ENCODE results near the gene CBX7. TPM values are rescaled to one million over a fixed set of nuclear protein-coding genes. Genes with fewer than 3 reads are reported as not detected.

Gene CBX7
- total and polyA plus RNA-seq, 2 of the 8 experiments (the other 6 are each of a cell fraction or from before 2014, with no cell fraction given), result 6.9 to 8.7 TPM

- TF ChIP-seq CEBPB (IDR thresholded peaks at IDR 0.05; ENCODE audit: low read depth, low read length), result no peak
- no peak for DNase-seq (ENCODE audit: low read depth in 1 of 2, low spot score in 2 of 2)
- H2BK120ac ChIP-seq (replicated peaks; ENCODE audit: low read depth, low read length), result no peak overlapping the region
- no peak overlapping the region for H3K4me3 ChIP-seq (ENCODE audit: extremely low read depth in 1 of 4, insufficient read depth in 2 of 4, low read depth in 3 of 4, low read length in 4 of 4)
- no peaks in the 10 kb centered on the region for H3K23me2 ChIP-seq (ENCODE audit: low read depth, low read length)
- no peak overlapping the region for H2AK5ac ChIP-seq (ENCODE audit: low read depth, low read length)
- ChIA-PET CTCF (ENCODE audit: partially characterized antibody) (interaction anchor here (1.0 to 2.7 kb wide), 3 partner anchors 8 to 128 kb away, joined by 3 to 9 read pairs (median 3); no protein-coding TSS in a partner anchor), POLR2A (ENCODE audit: partially characterized antibody) (interaction anchor here (2.2 to 4.4 kb wide), 3 partner anchors 10 to 137 kb away, joined by 8 to 31 read pairs (median 19); partner anchors contain the start of gene RPL3)
- no peaks in the 10 kb centered on the region for H3K79me2 ChIP-seq (ENCODE audit: control insufficient read depth in 1 of 2, insufficient read depth in 2 of 2, low read length in 2 of 2)
- FAIRE-seq, result no peak
- no peaks in the 10 kb centered on the region for H3K36me3 ChIP-seq (ENCODE audit: control insufficient read depth in 2 of 4, insufficient read depth in 4 of 4, low read length in 3 of 4)
- WGBS, 2 experiments (ENCODE audit: extremely low coverage in 1 of 2, insufficient coverage in 1 of 2, insufficient read length in 1 of 2, insufficient replicate concordance in 2 of 2, low coverage in 1 of 2, low lambda C conversion rate in 2 of 2, missing lambda C conversion rate in 1 of 2), result 94% methylated on average over 5 of the region's 8 CpGs; no CpG with 5 or more reads in 1 of the 2 experiments
- H3K9ac ChIP-seq (replicated peaks in 1 of 4; ENCODE audit: extremely low read depth in 1 of 4, low read depth in 3 of 4, low read length in 3 of 4), result no peak overlapping the region
- H3K14ac ChIP-seq (ENCODE audit: insufficient read length), result no peak overlapping the region
- no peak overlapping the region for H3K23ac ChIP-seq (ENCODE audit: insufficient read length)
- no peaks in the 10 kb centered on the region for H4K20me1 ChIP-seq (replicated peaks in 1 of 2; ENCODE audit: control insufficient read depth in 1 of 2, insufficient read depth in 2 of 2, low read length in 2 of 2)
- H2BK12ac ChIP-seq (ENCODE audit: low read depth, low read length), result peak overlapping the region; percentile 70
- H2BK20ac ChIP-seq (ENCODE audit: low read length), result 0 out of 2 replicates have a peak overlapping the region, but pooled peaks have one; percentile 53
- no peak overlapping the region for H4K5ac ChIP-seq (ENCODE audit: insufficient read length, low read depth, low read length)
- no peak overlapping the region for H3K4ac ChIP-seq (replicated peaks; ENCODE audit: insufficient read length, low read depth, low read length)
- H2AFZ ChIP-seq (ENCODE audit: low read length), result no peak overlapping the region
- no peak overlapping the region for H2BK5ac ChIP-seq (ENCODE audit: low read depth, low read length)
- H3K9me3 ChIP-seq (ENCODE audit: insufficient read depth in 2 of 2, low read depth in 1 of 2, low read length in 1 of 2), result peaks cover 0 to under 1% of the 10 kb centered on the region in 2 experiments; a peak in 1 of 4 replicates
- no peak overlapping the region for H4K91ac ChIP-seq (replicated peaks; ENCODE audit: insufficient read length, low read length)
- H3K4me1 ChIP-seq (replicated peaks in 1 of 4; ENCODE audit: control insufficient read depth in 3 of 4, insufficient read depth in 4 of 4, low read length in 3 of 4), result peaks cover 4 to 31% (median 21%) of the 10 kb centered on the region in 4 experiments
- H3K27ac ChIP-seq (ENCODE audit: low read depth, low read length), result no peak overlapping the region
- no peak overlapping the region for H4K8ac ChIP-seq (ENCODE audit: extremely low read depth, insufficient read depth, low read length)
- peak overlapping the region; percentile 38; the same call in 1 of the 2 replicates for H3K18ac ChIP-seq (ENCODE audit: extremely low read depth, low read length)
- H3K4me2 ChIP-seq (ENCODE audit: insufficient read depth in 1 of 2, low read depth in 2 of 2, low read length in 2 of 2), result no peak overlapping the region
- H3K79me1 ChIP-seq (ENCODE audit: low read depth, low read length), result no peaks in the 10 kb centered on the region
- H3K27me3 ChIP-seq (replicated peaks in 1 of 4; ENCODE audit: control insufficient read depth in 3 of 4, extremely low read depth in 1 of 4, insufficient read depth in 3 of 4, low read length in 3 of 4), result no peaks in the 10 kb centered on the region
- H2BK15ac ChIP-seq (ENCODE audit: low read length), result peak overlapping the region; percentile 63; the same call in 1 of the 2 replicates
- no peak overlapping the region for H3K56ac ChIP-seq (replicated peaks; ENCODE audit: insufficient read length, low read depth, low read length)
Observed at GRCh38 chr22:39181356-39181755, 28.9 kb upstream of the CBX7 start.
